Thyroid gland (tissue), 4 donors: ENCODE measurements around the gene KIAA1614.

ENCODE experiments used
- POLR2A ChIP-seq, 2 donors: fragments of 450-650 bp; IDR thresholded peaks; one replicate each; pipeline ENCODE4 v1.6.1; 2017; ENCODE audit warnings: antibody characterized with exemption in 2 of 2, mild to moderate bottlenecking in 2 of 2, moderate library complexity in 1 of 2
- TF ChIP-seq, protein P1 (sequence below), 6 experiments: fragments of 200-600 bp in 3 of 6; fragments of 450-650 bp in 3 of 6; sonication (generic) in 3 of 6; IDR thresholded peaks; one replicate each; pipeline ENCODE4 v1.5.1; 2016 to 2019; ENCODE audit warnings: antibody characterized with exemption in 6 of 6, mild to moderate bottlenecking in 2 of 6, inconsistent platforms in 1 of 6, moderate library complexity in 1 of 6

DNA sequence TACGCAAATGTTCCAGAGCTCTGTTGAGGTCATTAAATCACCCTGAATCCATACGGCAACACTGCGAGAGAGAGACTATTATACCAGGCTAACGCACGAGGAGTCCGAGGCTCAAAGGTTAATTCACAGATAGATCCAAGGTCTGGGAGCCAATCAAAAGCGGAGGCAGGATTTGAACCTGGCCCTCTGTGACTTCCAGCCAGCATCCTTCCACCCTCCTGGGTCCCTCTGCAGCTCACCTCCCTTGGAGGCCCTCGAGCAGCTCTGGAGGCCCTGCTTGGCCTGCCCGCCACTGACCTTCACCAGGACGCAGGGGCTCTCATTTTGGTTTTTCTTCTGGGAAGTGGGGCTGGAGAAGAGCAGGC is 42.1 kb downstream of the KIAA1614 start:
- TF ChIP-seq, protein P1, sequence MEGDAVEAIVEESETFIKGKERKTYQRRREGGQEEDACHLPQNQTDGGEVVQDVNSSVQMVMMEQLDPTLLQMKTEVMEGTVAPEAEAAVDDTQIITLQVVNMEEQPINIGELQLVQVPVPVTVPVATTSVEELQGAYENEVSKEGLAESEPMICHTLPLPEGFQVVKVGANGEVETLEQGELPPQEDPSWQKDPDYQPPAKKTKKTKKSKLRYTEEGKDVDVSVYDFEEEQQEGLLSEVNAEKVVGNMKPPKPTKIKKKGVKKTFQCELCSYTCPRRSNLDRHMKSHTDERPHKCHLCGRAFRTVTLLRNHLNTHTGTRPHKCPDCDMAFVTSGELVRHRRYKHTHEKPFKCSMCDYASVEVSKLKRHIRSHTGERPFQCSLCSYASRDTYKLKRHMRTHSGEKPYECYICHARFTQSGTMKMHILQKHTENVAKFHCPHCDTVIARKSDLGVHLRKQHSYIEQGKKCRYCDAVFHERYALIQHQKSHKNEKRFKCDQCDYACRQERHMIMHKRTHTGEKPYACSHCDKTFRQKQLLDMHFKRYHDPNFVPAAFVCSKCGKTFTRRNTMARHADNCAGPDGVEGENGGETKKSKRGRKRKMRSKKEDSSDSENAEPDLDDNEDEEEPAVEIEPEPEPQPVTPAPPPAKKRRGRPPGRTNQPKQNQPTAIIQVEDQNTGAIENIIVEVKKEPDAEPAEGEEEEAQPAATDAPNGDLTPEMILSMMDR (IDR thresholded peaks at IDR 0.05) = no peak
- TF ChIP-seq POLR2A (IDR thresholded peaks at IDR 0.05) = no peak
